ENCODE data around the gene LRRC72. TPM values are rescaled to one million over a fixed set of nuclear protein-coding genes. Genes with fewer than 3 reads are reported as not detected.

Gene LRRC72
- total and polyA plus RNA-seq, 9 of the 15 experiments (the other 6 are each of a cell fraction or from before 2014, with no cell fraction given), result 0.10 TPM; not detected in 8

GRCh38 chr7:16559497-16560179 lies 33.0 kb downstream of the LRRC72 start:
- in situ Hi-C loops (cut with MboI) (loop anchor here (10.0 to 25.0 kb wide), 2 partner anchors 295 to 472 kb away; no protein-coding TSS in a partner anchor), intact Hi-C loops (cut with micrococcal nuclease) (loop anchor here (5.0 kb wide), 1 partner anchor 67 kb away; no protein-coding TSS in a partner anchor)
- peak; percentile 78 for FAIRE-seq
- Histone ChIP-seq H3K36me3 (ENCODE audit: control insufficient read depth, insufficient read depth, low read length) (no peaks in the 10 kb centered on the region), H3K4me1 (replicated peaks in 1 of 2; ENCODE audit: control insufficient read depth in 2 of 2, insufficient read depth in 2 of 2, low read length in 2 of 2) (peaks cover 0 to 2% of the 10 kb centered on the region in 2 experiments; a peak in 3 of 5 replicates), H3K79me2 (ENCODE audit: control insufficient read depth, insufficient read depth, low read length) (no peaks in the 10 kb centered on the region), H2AFZ (ENCODE audit: low read depth, low read length) (peak overlapping the region; percentile 71), H3K27ac (ENCODE audit: extremely low read depth, low read depth, low read length) (no peak overlapping the region), H4K20me1 (replicated peaks; ENCODE audit: control insufficient read depth, insufficient read depth, low read length) (no peaks in the 10 kb centered on the region), H3K9me3 (replicated peaks; ENCODE audit: control insufficient read depth, insufficient read depth, low read depth, low read length) (no peaks in the 10 kb centered on the region), H3K4me2 (ENCODE audit: insufficient read depth, low read length) (no peak overlapping the region), H3K9ac (ENCODE audit: insufficient read depth in 1 of 2, low read depth in 2 of 2, low read length in 2 of 2) (no peak overlapping the region), H3K4me3 (no peak overlapping the region), H3K27me3 (ENCODE audit: control insufficient read depth in 2 of 2, insufficient read depth in 2 of 2, low read length in 2 of 2) (no peaks in the 10 kb centered on the region), H3K9me1 (ENCODE audit: control insufficient read depth, insufficient read depth, low read length) (no peaks in the 10 kb centered on the region)
- WGBS (ENCODE audit: insufficient coverage, low coverage, missing lambda C conversion rate), result 24% methylated on average over 3 of the region's 3 CpGs
- DNase-seq (ENCODE audit: extremely low read depth in 1 of 4, low spot score in 3 of 4), result no peak
- POLR2A ChIA-PET, result interaction anchor here (0.8 to 0.9 kb wide), 2 partner anchors 9 to 147 kb away, joined by 3 read pairs; no protein-coding TSS in a partner anchor
- no TSS peak for BruUV-seq (replicated peaks)
- ATAC-seq, result peak; percentile 32; the same call in 2 of the 3 replicates
- CTCF ChIA-PET (ENCODE audit: low intra/inter-chr PET ratio), result no interaction called here
- no peak for TF ChIP-seq PHF20 (IDR thresholded peaks at IDR 0.05; ENCODE audit: partially characterized antibody)
- TF ChIP-seq CEBPG (CRISPR knock-in tag; IDR thresholded peaks at IDR 0.05), result no peak
- peak in 1 of 2 experiments; percentile 49; a peak in 1 of 4 replicates for TF ChIP-seq CEBPG (tag; conservative IDR thresholded peaks at IDR 0.05 in 1 of 2, IDR thresholded peaks at IDR 0.05 in 1 of 2)
- peak; percentile 59 for TF ChIP-seq FOSL1 (tag; conservative IDR thresholded peaks at IDR 0.05)
- TF ChIP-seq HMGN3 (IDR thresholded peaks at IDR 0.05; ENCODE audit: borderline replicate concordance, extremely low read depth, insufficient read length, low read depth, low read length), result no peak
- TF ChIP-seq JUND (IDR thresholded peaks at IDR 0.05; ENCODE audit: borderline replicate concordance, low read depth, low read length), result no peak; the same call in 1 of the 2 replicates
- peak; percentile 41; the same call in 1 of the 3 replicates for TF ChIP-seq JUND (tag; IDR thresholded peaks at IDR 0.05; ENCODE audit: borderline replicate concordance, low read depth, low read length)
- TF ChIP-seq MYBL2 (IDR thresholded peaks at IDR 0.05; ENCODE audit: low read depth), result 0 out of 2 replicates have a peak, but pooled peaks have one; percentile 24
- TF ChIP-seq MYBL2 (CRISPR knock-in tag; IDR thresholded peaks at IDR 0.05; ENCODE audit: borderline replicate concordance), result no peak
- TF ChIP-seq ZBTB40 (IDR thresholded peaks at IDR 0.05), result peak; percentile 86
- peak; percentile 42; the same call in 1 of the 2 replicates for TF ChIP-seq ZBTB40 (CRISPR knock-in tag; IDR thresholded peaks at IDR 0.05)
- TF ChIP-seq RBM39 (optimal IDR thresholded peaks at IDR 0.05; ENCODE audit: low read depth, low read length), result no peak
- TF ChIP-seq CEBPB (tag; IDR thresholded peaks at IDR 0.05), result 0 out of 2 replicates have a peak, but pooled peaks have one; percentile 38
